T47D (cell line): Measurements from ENCODE around the gene LTF.

Experiments
- DNase-seq, 2 experiments: peaks; one replicate each; pipeline versions ENCODE4 v3.0.0 to v3.0.0-alpha.2; 2011 to 2012; ENCODE audit warnings: low read depth in 1 of 2, low spot score in 1 of 2
- JUND ChIP-seq: IDR thresholded peaks from 2 replicates; pipeline ENCODE4 v1.6.1; 2012; ENCODE audit warnings: low read depth
- in situ Hi-C: cut with HindIII; loops from 2 replicates; pipeline ENCODE4 v1.10.0; 2016; ENCODE audit warnings: low sequenced_read_pairs, low pct_unique_long_range_greater_than_20kb

Gene LTF

GRCh38 chr3:46484911-46485778, 20.4 kb upstream of the LTF start:
- no peak for DNase-seq
- TF ChIP-seq JUND: no peak
- in situ Hi-C loops: no loop called here

GRCh38 chr3:46484388-46484787, 19.7 kb upstream of the LTF start:
- DNase-seq: no peak
- TF ChIP-seq JUND: no peak
- in situ Hi-C loops: no loop called here

DNA sequence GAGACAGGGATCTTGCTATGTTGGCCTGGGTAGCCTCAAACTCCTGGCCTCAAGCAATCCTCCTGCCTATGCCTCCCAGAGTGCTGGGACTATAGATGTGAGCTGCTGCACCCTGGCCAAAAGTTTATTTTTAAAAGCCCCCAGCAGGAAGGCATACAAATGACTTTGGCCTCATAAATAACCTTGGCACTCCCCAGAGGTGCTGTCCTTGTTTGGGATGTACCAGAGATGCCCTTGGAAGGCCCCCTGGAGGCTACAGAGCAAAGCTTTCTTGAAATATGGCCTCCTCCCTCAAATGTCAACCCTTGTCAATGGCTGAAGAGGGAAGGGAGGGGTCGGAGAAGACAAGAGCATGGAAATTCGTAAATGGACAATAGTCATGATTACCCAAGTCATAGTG, 19.1 kb upstream of the LTF start:
- no peak for TF ChIP-seq JUND
- in situ Hi-C loops: no loop called here
- no peak for DNase-seq

DNA sequence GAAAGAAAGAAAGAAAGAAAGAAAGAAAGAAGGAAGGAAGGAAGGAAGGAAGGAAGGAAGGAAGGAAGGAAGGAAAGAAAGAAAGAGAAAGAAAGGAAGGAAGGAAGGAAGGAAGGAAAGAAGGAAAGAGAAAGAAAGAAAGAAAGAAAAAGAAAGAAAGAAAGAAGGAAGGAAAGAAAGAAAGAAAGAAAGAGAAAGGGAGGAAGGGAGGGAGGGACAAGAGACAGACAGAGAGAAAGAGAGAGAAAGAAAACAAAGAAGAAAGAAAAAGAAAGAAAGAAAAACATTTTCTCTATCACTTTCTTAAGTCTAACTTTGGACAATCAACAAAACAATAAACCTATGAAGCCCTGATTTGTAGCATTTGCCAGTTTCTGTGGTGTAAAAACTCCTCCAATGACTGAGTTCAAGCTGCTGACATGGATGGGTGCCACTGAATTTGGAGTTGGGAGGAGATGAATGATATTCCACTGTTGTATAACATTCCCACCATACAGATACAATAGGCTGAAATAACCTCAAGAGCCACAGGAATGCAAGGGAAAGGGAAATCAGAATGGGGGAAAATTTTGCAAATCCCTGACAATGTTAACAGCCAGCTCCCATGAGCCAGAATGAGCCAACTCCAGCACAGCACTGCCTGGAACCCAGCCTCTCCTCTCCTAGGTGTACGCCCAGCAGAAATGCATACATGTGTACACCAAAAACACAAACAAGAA, 18.1 kb upstream of the LTF start:
- no peak for DNase-seq
- in situ Hi-C loops: no loop called here
- no peak for TF ChIP-seq JUND

DNA sequence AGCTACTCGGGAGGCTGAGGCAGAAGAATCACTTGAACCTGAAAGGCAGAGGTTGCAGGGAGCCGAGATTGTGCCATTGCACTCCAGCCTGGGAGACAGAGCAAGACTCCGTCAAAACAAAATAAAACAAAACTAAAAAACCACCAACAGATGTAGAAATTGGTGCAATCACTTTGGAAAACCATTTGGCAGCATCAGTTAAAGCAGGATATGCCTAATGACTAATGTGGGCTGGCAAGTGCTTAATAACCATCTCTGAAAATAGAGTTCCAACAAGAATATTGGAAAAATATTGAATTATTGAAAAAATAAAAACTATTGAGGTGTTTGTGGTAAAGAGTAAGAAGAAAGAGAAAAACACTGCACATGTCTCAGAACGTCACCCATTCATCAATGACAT, 16.9 kb upstream of the LTF start:
- no peak for TF ChIP-seq JUND
- in situ Hi-C loops: no loop called here
- DNase-seq: no peak

- DNase-seq: no peak
- TF ChIP-seq JUND: no peak
- in situ Hi-C loops: no loop called here
Observed at GRCh38 chr3:46480491-46481195, 15.9 kb upstream of the LTF start.

DNA sequence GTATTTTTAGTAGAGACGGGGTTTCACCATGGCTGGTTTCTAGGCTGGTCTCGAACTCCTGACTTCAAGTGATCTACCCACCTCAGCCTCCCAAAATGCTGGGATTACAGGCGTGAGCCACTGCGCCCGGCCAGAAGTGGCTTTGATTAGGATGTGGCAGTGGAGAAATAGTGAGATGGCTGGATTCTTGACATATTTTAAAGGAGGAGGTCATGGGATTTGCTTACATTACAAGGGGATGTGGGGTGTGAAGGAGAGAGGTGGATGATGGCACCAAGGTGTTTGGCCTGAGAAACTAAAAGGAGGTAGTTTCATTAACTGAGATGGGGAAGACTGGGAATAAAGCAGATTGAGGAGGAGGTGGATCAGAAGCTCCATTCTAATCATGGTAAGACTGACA, 15.0 kb upstream of the LTF start:
- no peak for DNase-seq
- no peak for TF ChIP-seq JUND
- in situ Hi-C loops: no loop called here

- in situ Hi-C loops: no loop called here
- TF ChIP-seq JUND: no peak
- DNase-seq: no peak
Observed at GRCh38 chr3:46479021-46479420, 14.3 kb upstream of the LTF start.

DNA sequence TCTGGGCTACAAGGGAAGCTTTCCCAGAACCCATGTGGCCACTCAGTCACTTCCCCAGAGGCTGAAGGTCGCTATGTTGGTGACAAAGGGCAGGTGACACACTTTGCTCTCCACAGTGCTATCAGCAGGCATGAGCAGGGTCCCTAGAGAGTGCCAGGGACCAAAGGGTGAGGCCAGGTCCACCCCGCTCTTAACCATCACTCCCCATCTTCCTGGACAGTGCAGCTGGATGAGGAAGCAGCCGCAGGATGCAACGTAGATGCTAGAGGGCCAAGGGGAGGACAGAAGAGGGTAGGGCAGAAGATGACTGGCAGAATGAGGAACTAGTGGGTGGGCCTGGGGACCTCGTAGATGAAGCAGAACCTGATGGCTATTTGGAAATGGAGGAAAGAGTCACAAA, 13.6 kb upstream of the LTF start:
- TF ChIP-seq JUND: no peak
- in situ Hi-C loops: no loop called here
- no peak for DNase-seq

GRCh38 chr3:46477756-46478155, 13.1 kb upstream of the LTF start:
- no peak for TF ChIP-seq JUND
- in situ Hi-C loops: no loop called here
- no peak for DNase-seq

- in situ Hi-C loops: no loop called here
- DNase-seq: no peak
- no peak for TF ChIP-seq JUND
Observed at GRCh38 chr3:46477145-46477544, 12.4 kb upstream of the LTF start.

DNA sequence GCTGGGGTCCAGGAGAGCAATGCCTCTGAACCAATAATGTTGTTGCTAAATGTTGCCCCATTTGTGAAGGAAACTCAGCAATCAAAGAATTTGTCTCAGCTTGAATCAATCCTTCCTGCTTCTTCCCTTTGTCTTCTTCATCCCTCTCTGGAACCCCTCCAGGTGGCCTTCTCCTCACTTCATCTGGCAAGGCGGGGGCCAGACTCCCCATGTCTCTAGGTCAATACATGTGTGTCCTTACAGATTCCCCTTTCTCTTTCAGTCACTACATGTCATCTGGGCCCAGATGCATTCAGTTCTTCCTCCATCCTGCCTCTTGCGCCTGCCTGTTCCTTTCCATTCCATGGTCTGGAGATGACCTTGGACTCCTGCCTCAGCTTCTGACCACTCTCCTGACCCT, 8.0 kb upstream of the LTF start:
- in situ Hi-C loops: no loop called here
- TF ChIP-seq JUND: no peak
- DNase-seq: no peak

- in situ Hi-C loops: no loop called here
- no peak for TF ChIP-seq JUND
- no peak for DNase-seq
Observed at GRCh38 chr3:46471371-46471914, 6.7 kb upstream of the LTF start.
